GM23248 (cell line): ENCODE results near the gene IQSEC3. TPM values are rescaled to one million over a fixed set of nuclear protein-coding genes. Genes with fewer than 3 reads are reported as not detected.
"Not testable (repeated sequence)": the region's sequence is repeated elsewhere in the genome, so short reads cannot be mapped to it uniquely, and the experiment has no call there.

Source experiments
- DNase-seq: peaks from one replicate; pipeline ENCODE4 v3.0.0-alpha.2; 2015
- H2AFZ ChIP-seq: fragments of 200-600 bp; sonication (generic); 2 replicates; pipeline ENCODE4 v1.6.1; 2016; ENCODE audit warnings: antibody characterized with exemption
- H3F3A ChIP-seq: fragments of 200-600 bp; sonication (generic); 2 replicates; pipeline ENCODE4 v1.6.1; 2016; ENCODE audit warnings: mild to moderate bottlenecking, antibody characterized with exemption, mixed run types; ENCODE audit not compliant: insufficient read depth
- H3K27ac ChIP-seq: fragments of 200-600 bp; sonication (generic); 2 replicates; pipeline ENCODE4 v1.5.1; 2016; ENCODE audit warnings: mild to moderate bottlenecking
- H3K27me3 ChIP-seq: fragments of 200-600 bp; sonication (generic); replicated peaks from 2 replicates; pipeline ENCODE4 v1.6.1; 2016; ENCODE audit warnings: mild to moderate bottlenecking; ENCODE audit not compliant: insufficient read depth
- H3K36me3 ChIP-seq: fragments of 200-600 bp; sonication (generic); 2 replicates; pipeline ENCODE4 v1.6.1; 2016; ENCODE audit warnings: low read depth, mild to moderate bottlenecking
- H3K4me1 ChIP-seq: fragments of 200-600 bp; sonication (generic); 2 replicates; pipeline ENCODE4 v1.6.1; 2016; ENCODE audit warnings: mild to moderate bottlenecking; ENCODE audit not compliant: insufficient read depth
- H3K4me2 ChIP-seq: fragments of 200-600 bp; sonication (generic); one replicate; pipeline ENCODE4 v1.6.1; 2016; ENCODE audit warnings: mild to moderate bottlenecking; ENCODE audit not compliant: unreplicated experiment
- H3K4me3 ChIP-seq: fragments of 200-600 bp; sonication (generic); 2 replicates; pipeline ENCODE4 v1.5.1; 2016; ENCODE audit warnings: mild to moderate bottlenecking
- H3K79me2 ChIP-seq: fragments of 200-600 bp; sonication (generic); 2 replicates; pipeline ENCODE4 v1.6.1; 2016; ENCODE audit warnings: mild to moderate bottlenecking; ENCODE audit not compliant: insufficient read depth
- H3K9ac ChIP-seq: fragments of 200-600 bp; sonication (generic); 2 replicates; pipeline ENCODE4 v1.6.1; 2016; ENCODE audit warnings: mild to moderate bottlenecking
- H3K9me2 ChIP-seq: fragments of 200-600 bp; sonication (generic); 2 replicates; pipeline ENCODE4 v1.6.1; 2016; ENCODE audit warnings: mixed run types, mild to moderate bottlenecking, moderate library complexity; ENCODE audit not compliant: insufficient read depth
- H3K9me3 ChIP-seq: fragments of 200-600 bp; sonication (generic); one replicate; pipeline ENCODE4 v1.6.1; 2017; ENCODE audit warnings: low read depth
- H4K20me1 ChIP-seq: fragments of 200-600 bp; sonication (generic); 2 replicates; pipeline ENCODE4 v1.6.0; 2016; ENCODE audit not compliant: insufficient read depth
- EZH2 ChIP-seq: fragments of 200-600 bp; sonication (generic); IDR thresholded peaks from 2 replicates; pipeline ENCODE4 v1.6.1; 2018; ENCODE audit warnings: antibody characterized with exemption, mild to moderate bottlenecking; ENCODE audit not compliant: insufficient read depth, poor library complexity, severe bottlenecking
- EZH2phosphoT487 ChIP-seq: fragments of 200-600 bp; sonication (generic); IDR thresholded peaks from 2 replicates; pipeline ENCODE4 v1.6.1; 2018; ENCODE audit warnings: antibody characterized with exemption, moderate library complexity, mild to moderate bottlenecking, low read depth; ENCODE audit not compliant: insufficient read depth
- WGBS, 2 experiments: methylation state at CpG; one replicate each; pipeline ENCODE4 v1.1.6; 2015 to 2017; ENCODE audit warnings: low lambda C conversion rate in 2 of 2, low coverage in 1 of 2; ENCODE audit errors: missing lambda C conversion rate in 2 of 2; 5-methylcytosine and 5-hydroxymethylcytosine counted together
- in situ Hi-C: fragments of 300-500 bp; cut with MboI; formaldehyde crosslinking; loops from 2 replicates; pipeline ENCODE4 v1.15.0; 2020
- polyA plus RNA-seq: library from polyadenylated mRNA; unstranded; fragments of >200 nt; fragmentation: Nextera tagmentation; extraction: Ambion mirVana; gene quantifications from 2 replicates; pipeline ENCODE4 v1.2.1, GENCODE V29; 2016
- total RNA-seq: library from RNA; depleted of rRNA; stranded (reverse); fragments of >200 nt; shearing (Covaris generic); gene quantifications from 2 replicates; pipeline ENCODE4 v1.2.3, GENCODE V29; 2014; rRNA removed

Gene IQSEC3
- total RNA-seq (not detected in 2 replicates), polyA plus RNA-seq (0.03 TPM in 1 of 2 replicates, not detected in the other)

DNA sequence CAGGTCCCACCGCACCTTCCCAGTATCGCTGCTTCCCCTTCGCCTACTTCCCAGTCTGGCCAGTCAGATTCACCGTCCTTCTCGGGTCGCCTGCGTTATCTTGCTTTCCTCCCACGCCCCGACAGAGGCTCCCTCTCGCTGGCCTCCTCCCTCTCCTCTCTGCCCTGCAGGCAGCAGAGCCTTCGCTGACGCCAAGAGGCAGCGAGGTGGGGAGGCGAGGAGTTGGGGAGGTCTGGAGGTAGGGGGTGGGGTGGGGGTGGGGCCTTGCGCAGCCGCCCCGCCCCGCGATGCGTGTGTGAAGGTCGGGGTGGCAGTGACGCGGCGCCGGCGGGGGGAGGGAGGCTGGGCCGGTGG, at the start of gene IQSEC3:
IQSEC3 (plus strand) TSS at position 340 of the 354 bp plus-strand sequence. CDS start 116 bp downstream, outside the sequence.
- WGBS, 2 experiments = 1% methylated on average over 20 of the region's 27 CpGs; no CpG with 5 or more reads in 1 of the 2 experiments
- H3K4me2 ChIP-seq, H3K9me3 ChIP-seq, DNase-seq, H4K20me1 ChIP-seq, H3F3A ChIP-seq, H3K36me3 ChIP-seq, H3K4me1 ChIP-seq, H3K79me2 ChIP-seq, in situ Hi-C loops, H3K9me2 ChIP-seq, H2AFZ ChIP-seq, H3K9ac ChIP-seq: not testable (repeated sequence)
- H3K4me3 ChIP-seq = peak within 1 kb of the TSS; percentile 38; the same call in 1 of the 2 replicates
- H3K27ac ChIP-seq = 0 out of 2 replicates have a peak within 1 kb of the TSS, but pooled peaks have one; percentile 41
- peaks cover 19% of the 10 kb centered on the region for H3K27me3 ChIP-seq

DNA sequence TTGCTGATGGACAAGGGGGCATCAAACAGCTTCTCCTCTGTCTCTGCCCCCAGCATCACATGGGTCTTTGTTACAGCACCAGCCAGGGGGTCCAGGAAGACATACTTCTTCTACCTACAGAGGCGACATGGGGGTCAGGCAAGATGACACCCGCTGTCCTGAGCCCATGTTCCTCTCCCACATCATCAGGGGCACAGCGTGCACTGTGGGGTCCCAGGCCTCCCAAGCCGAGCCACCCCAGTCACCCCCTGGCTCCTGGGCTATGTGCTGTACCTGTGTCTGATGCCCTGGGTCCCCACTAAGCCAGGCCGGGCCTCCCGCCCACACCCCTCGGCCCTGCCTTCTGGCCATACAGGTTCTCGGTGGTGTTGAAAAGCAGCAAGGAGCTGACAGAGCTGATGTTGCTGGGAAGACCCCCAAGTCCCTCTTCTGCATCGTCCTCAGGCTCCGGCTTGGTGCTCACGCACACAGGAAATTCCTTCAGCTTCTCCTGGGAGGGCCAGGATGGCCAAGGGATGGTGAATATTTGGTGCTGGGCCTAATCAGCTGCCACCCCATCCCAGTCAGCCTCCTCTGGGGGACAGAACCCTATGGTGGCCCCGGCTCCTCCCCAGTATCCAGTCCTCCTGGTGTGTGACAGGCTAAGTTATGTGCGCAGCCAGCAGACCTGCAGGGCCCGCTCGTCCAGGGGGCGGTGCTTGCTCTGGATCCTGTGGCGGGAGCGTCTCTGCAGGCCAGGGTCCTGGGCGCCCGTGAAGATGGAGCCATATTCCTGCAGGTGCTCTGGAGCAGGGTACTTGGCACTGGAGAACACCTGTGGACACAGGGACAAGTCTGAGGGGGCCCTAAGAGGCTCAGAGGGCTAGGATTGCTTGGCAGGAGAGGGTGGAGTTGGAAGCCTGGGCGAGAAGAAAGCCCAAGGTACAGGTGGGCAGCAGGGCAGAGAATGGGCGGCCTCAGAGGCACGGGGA, 48.9 kb upstream of the IQSEC3 start:
- H3K4me2 ChIP-seq, H4K20me1 ChIP-seq, H2AFZ ChIP-seq, H3K27me3 ChIP-seq, H3K9me3 ChIP-seq, H3K36me3 ChIP-seq, H3K9ac ChIP-seq, H3K79me2 ChIP-seq, H3F3A ChIP-seq, DNase-seq, H3K9me2 ChIP-seq, H3K4me3 ChIP-seq, H3K4me1 ChIP-seq, in situ Hi-C loops, H3K27ac ChIP-seq: not testable (repeated sequence)
- 86 to 92% methylated on average over 14 to 15 of the region's 23 CpGs for WGBS, 2 experiments

GRCh38 chr12:18821-19567, 47.6 kb upstream of the IQSEC3 start:
- H4K20me1 ChIP-seq, H3K9me2 ChIP-seq, in situ Hi-C loops, H3K27ac ChIP-seq, H3K9ac ChIP-seq, H3K4me1 ChIP-seq, H3K36me3 ChIP-seq, H3K4me2 ChIP-seq, DNase-seq, H3F3A ChIP-seq, H3K9me3 ChIP-seq, H3K79me2 ChIP-seq, H2AFZ ChIP-seq, H3K27me3 ChIP-seq, H3K4me3 ChIP-seq: not testable (repeated sequence)
- WGBS, 2 experiments = 90 to 95% methylated on average over 10 to 12 of the region's 26 CpGs

GRCh38 chr12:19906-20305, 46.7 kb upstream of the IQSEC3 start:
- WGBS, 2 experiments = 71 to 85% methylated on average over 3 to 7 of the region's 11 CpGs
- in situ Hi-C loops = not testable (repeated sequence)

GRCh38 chr12:20757-21156, 45.8 kb upstream of the IQSEC3 start:
- Histone ChIP-seq H3K9me2 (no peaks in the 10 kb centered on the region), H3F3A (no peaks in the 10 kb centered on the region), H3K27me3 (no peaks in the 10 kb centered on the region), H3K4me3 (no peak overlapping the region), H2AFZ (no peak overlapping the region), H3K9me3 (no peaks in the 10 kb centered on the region), H3K79me2 (no peaks in the 10 kb centered on the region), H3K27ac (no peak overlapping the region), H3K9ac (no peak overlapping the region), H3K4me2 (no peak overlapping the region), H3K36me3 (0 out of 2 replicates have a peak, but pooled peaks cover 3% of the 10 kb centered on the region), H3K4me1 (no peaks in the 10 kb centered on the region), H4K20me1 (no peaks in the 10 kb centered on the region)
- TF ChIP-seq EZH2phosphoT487 (no peak), EZH2 (no peak)
- no peak for DNase-seq
- WGBS, 2 experiments = 54 to 63% methylated on average over 6 of the region's 6 CpGs
- in situ Hi-C loops = no loop called here

More at GRCh38 chr12:19906-20305, 46.7 kb upstream of the IQSEC3 start:
- not testable (repeated sequence) for H3K9ac ChIP-seq, H4K20me1 ChIP-seq, H2AFZ ChIP-seq, H3K27me3 ChIP-seq, H3K27ac ChIP-seq, H3K4me1 ChIP-seq, H3F3A ChIP-seq, H3K9me3 ChIP-seq, H3K36me3 ChIP-seq, H3K4me2 ChIP-seq, H3K9me2 ChIP-seq, H3K79me2 ChIP-seq, DNase-seq, H3K4me3 ChIP-seq
